Hypothalamus (tissue), 51 donors: ENCODE results near the gene OBP2B.
"Not testable (repeated sequence)": the region's sequence is repeated elsewhere in the genome, so short reads cannot be mapped to it uniquely, and the experiment has no call there.

Source experiments
- DNase-seq, 51 donors: peaks; one replicate each; lab custom pipeline; 2025; lab: John Stamatoyannopoulos, UW

The OBP2B gene

DNA sequence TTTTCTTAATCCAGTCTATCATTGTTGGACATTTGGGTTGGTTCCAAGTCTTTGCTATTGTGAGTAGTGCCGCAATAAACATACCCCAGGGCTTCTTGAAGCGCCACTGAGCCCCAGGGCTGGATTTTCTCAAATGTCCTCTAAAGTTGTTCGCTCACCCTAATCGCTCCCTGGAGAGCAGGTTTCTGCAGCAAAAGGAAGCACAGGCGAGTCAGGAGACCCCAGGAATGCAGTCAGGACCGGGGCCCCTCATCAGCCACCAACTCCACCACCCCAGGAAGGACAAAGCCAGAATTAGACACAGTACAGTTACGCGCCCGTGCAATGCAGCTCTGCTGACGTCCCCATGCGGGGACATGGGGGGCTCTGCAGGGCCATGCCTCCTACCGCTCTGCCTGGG, 15.7 kb upstream of the OBP2B start:
- DNase-seq, result no peak

DNA sequence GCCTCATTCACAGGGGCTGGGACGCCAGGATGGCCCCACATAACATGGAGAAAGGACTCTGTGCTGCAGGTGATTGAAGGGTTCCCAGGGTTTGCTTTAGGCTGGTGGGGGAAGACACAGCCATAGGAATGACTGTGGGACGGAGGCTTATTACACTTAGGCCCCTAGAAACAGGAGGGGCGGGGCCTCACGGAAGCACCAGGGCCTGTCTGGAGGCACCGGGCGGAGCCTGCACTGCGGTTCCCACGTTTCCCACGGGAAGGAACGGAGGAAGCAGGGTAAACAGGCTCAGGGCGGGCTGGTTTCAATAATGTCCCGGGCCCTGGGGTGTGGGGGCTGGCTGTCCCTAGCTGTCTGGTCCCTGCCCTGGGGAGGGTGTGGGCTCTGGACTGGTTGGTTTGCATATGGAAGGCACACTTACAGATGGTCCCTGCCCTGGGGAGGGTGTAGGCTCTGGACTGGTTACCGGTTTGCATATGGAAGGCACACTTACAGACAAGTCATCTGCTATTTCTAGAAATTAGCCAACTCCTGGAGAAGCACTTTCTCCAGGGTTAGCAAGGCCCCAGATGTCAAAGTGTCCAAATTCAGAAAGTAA, 14.2 kb upstream of the OBP2B start:
- not testable (repeated sequence) for DNase-seq

DNA sequence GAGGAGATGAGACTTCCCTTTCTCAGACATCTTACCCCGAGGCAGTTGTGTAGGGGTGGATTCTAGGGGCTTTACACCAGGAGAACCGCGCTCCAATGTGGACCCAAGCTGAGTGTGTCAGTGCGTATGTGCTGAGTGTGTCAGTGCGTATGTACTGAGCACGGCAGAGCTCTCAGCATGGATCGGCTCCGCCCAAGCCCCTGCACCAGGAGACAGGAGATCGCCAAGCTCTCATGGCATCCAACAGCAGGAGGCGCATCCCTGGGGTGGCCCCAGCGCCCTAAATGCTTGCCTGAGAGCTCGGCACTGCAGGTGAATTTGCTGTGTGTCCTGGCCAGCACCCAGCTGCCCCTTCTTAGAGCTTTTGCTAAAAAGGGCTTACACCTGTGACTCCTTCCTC, 12.9 kb upstream of the OBP2B start:
- not testable (repeated sequence) for DNase-seq

DNA sequence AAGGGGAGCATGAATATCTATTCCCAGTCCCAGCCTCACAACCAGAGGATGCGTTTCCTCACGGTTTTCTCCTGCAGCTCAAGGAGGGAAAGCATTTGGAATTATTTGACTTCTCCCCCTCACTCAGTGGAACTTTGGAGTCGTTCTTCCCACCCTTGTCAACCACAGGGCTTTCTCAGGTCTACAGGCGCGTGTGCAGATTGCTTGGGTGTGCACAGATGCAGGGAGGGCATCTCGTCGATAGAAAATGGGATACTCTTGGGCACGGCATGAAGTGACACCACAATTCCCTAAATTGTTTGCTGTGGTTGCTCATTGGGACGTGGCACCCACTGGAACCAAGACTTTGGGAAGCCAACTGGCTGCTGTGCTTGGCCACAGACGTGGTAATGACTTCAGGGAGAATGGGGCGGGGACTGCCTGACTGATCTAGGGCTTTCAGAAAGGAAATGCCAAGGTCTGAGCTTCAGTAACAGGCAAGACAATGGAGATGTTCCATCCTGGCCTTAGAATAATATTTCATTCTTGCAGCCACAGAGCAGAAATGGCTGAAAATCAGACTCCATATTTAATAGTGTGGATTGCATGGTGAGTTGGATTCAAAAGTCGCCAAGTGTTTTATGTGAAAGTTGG, 12.2 kb upstream of the OBP2B start:
- no peak for DNase-seq

DNA sequence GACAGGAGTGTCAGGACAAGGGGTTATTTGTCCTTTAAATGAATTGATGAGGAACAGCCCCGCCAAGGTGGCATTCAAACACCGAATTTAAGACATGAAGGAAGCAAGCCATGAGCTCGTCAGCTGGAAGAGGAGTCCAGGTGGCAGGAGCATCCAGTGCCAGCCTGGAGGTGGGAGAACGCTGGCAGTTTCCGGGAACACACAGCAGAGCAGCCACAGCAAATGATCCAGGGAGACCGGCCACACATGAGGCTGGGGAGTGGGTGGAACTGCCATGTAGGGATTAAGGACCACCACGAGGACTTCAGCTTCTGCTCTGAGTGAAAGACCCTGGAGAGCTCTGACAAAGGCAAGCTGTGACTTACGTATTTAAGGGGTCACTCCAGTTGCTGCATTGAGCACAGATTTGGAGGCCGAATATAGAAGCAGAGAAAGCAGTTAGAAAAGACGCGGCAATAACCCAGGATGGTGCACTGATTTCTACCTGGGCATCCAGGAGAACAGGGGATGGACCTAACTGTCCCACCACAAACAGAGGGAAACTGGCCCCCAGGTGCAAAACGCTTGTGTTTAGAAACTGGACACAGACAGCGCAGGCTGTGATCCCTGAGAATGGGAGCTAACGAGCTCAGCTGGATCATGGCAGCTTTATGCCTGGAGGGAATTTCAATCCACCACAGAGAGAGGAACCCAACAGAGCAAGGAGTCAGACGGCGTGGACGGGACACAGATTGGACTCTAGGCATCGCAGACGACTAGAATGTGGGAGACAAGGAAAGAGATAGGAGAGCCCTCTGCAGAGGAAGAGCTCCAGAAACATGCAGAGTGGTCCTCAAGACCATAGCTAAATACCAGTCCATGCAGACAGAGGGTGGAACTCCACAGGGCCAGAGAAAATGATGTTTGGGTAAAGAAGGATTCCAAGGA, 9.3 kb upstream of the OBP2B start:
- not testable (repeated sequence) for DNase-seq

DNA sequence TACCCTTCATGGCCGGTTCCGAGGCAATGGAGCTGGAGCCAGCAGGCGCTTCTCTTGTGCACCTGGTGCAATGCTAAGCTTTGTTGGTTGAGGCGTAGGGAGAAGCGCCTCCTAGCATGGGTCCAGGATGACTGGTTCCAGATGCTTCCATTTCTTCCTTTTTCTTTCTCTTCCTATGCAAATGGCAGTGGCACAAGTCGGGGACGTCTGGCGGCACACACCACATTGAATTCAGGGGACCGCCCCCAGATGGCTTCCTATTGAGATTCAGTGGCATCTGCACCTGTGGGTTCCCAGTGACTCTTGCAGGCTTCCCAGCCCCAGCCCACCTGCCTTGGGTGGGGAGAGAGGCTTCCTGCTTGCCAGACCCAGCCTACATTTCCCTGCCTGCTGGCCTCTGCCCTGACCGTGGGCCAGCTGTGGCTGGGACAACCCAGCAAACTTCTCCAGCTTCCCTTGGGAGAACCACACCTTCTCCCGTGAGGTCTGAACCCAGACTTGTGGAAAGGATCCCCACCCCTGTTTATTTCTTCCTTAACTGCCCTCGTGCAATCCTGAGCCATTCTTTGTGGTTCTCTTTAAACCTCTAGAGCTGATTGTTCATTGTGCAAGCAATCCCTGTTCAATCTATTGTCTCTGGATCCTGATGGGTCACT, 8.4 kb upstream of the OBP2B start:
- not testable (repeated sequence) for DNase-seq

DNA sequence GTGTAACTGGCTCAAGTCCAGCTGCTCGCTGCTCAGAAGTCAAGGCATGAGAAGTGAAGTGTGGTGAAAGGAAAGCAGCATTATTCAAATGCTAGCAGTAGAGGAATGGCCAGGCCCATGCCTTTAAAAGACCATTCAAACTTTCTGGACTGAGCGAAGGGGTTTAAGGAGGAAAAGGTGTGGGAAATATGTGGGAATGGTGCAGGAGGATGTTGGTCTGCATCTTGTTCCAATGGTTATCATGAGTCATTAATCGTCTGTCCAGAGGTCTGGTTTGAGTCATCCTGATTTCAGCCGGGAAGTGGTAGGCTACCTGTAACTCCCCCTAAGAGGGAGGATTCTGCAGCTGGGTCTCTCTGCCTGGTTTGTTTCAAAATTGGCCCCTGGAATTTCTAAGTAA, 5.2 kb upstream of the OBP2B start:
- DNase-seq, result not testable (repeated sequence)

DNA sequence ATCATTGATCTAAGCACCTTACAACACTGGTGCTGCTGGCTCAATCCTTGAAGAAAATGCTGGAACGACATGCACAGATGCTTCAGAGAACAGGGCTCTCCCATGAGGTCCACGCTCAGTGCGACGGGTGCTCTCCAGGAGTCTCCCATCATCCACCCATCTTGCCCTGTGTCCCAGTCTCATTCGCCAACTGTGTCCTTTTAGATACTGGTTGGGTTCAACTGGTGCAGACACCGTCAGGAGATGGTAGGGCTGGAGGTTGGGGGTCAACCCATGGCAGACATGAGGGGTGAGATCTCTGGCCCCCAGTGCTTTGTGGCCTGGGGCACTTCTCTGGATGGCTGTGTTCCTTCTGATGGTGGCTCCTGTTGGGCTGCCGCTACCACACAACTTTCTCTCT, 1.6 kb upstream of the OBP2B start:
- DNase-seq, result no peak

DNA sequence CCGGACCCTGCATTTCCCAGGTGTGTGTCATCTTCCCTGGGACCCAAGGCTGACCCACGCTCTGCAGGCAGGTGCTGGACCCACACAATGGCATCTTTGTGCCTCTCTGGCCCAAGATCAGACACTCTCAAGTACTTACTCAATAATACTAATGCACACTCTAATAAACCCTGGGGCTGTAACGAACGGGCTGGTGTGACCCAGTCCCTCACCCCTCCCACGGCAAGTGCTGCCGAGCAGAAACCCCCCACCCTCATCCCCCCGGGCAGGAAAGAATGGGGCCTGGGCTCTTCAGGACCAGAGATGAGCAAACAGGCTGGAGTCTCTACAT, 1.1 kb upstream of the OBP2B start:
- DNase-seq, result no peak

DNA sequence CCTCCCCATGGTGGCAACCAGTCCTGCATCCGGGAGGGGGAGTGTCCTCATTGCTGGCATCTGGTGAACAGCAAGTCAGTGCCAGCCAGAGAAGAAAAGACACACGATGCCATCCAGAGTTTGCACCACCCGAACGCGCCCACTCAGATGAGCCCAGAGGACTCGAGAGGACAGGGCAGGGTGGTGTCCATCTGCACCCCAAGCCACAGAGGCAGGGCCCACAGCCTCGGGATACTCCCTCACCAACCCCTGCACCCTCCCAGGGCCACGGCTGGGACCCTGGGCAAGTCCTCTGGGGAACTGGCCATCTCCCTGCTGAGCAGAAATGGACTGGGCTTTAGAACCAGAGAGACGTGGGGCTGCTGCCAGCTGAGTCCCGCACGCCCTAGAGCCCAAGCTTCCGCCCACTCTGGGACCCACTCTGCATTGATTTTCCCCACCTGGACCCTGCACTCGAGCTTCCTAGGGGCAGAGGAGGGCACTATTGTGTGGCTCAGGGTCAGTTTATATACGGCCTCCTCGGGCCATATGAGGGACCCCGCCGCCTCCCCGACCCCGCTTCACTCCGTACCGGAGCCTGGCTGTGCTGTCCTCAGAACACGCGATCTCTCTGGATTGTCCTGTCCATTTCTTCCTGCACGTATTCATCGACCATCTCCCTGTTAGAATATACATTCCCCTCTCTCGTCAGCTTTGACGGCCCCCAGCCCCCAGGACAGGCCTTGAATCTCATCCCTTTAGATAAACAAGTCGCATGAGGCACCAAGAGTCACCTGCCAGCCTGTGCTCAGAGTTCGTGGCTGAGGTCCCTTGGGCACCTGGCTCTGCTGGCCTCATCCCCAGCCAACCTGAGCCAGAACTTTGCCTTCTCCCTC, 514 bp upstream of the OBP2B start:
- not testable (repeated sequence) for DNase-seq

DNA sequence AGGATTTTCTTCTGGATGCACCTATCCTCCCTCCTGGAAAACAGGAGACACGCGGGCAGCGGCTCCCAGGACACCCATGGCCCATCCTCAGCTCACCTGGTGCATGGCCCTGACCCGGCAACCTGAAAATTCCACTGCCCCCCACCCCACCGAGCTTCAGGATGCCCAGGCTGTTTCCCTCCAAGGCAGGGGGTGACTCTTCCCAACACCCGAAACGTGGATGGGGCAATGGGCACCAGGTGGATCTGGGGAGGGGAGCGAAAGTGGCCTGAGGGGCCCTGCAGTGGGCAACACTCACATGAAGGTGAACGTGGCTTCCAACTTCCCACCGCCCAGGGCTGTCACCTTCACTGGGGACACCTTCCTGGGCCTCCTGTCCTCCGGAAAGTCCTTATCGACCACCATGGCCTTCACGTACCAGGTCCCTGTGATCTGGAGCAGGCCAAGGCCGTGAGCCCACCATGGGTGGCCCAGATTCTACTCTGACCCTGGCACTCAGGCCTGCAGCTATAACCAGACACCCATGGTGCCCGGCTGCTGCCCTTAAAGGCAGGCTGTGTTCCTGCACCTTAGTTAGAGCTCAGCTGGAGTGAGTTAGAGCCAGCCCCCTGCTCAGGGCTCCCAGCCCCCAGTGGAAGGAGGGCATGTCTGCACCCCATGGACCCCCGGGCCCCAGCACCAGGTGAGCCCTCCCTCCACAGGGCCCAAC, 725 bp downstream of the OBP2B start:
- not testable (repeated sequence) for DNase-seq

DNA sequence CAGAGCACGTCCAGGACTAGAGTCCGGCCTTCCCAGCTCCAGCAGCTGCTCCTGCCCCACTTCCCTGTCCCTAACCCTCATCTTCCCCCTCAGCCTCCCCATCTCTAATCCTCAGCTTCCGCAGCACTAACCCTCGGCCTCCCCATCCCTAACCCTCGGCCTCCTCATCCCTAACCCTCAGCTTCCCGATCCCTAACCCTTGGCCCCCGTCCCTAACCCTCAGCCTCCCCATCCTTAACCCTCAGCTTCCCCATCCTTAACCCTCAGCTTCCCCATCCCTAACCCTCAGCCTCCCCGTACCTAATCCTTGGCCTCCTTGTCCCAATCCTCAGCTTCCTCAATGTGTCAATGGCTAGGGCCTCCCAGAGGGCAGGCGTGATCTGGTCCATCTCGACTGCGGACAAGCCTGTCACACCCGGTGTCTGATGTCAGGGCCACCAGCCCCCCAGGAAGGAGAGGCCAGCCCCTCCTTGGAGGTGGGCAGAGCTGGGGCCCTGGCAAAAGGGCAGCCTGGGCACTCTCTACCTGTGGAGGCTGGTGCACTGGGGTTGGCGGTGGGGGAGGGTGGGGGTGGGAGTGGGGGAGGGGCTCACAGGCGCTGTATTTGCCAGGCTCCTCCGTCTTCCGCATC, 1.4 kb downstream of the OBP2B start:
- DNase-seq, result no peak

DNA sequence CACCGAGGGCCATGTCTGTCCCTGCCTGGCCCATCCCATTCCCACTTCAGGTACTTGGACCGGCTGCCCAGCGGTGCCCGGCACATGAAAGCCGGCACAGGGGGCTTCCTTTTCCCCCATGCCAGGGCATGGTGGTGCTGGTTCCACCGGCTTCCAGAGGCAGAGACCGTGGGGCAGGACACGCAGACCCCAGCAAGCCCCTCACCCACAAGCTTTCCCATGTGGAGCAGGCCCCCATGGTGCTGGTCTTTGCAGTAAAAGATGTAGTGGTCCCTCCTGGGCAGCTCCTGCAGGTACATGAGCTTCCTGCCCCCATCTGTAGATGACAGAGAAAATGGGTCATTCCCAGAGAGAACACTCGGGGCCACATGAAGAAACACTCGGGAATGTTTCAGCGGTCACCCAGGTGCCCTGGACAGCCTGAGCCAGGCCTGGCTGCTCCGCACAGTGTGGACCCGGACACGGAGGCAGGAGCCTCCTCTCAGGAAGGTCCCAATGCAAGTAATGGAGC, 2.0 kb downstream of the OBP2B start:
- no peak for DNase-seq

DNA sequence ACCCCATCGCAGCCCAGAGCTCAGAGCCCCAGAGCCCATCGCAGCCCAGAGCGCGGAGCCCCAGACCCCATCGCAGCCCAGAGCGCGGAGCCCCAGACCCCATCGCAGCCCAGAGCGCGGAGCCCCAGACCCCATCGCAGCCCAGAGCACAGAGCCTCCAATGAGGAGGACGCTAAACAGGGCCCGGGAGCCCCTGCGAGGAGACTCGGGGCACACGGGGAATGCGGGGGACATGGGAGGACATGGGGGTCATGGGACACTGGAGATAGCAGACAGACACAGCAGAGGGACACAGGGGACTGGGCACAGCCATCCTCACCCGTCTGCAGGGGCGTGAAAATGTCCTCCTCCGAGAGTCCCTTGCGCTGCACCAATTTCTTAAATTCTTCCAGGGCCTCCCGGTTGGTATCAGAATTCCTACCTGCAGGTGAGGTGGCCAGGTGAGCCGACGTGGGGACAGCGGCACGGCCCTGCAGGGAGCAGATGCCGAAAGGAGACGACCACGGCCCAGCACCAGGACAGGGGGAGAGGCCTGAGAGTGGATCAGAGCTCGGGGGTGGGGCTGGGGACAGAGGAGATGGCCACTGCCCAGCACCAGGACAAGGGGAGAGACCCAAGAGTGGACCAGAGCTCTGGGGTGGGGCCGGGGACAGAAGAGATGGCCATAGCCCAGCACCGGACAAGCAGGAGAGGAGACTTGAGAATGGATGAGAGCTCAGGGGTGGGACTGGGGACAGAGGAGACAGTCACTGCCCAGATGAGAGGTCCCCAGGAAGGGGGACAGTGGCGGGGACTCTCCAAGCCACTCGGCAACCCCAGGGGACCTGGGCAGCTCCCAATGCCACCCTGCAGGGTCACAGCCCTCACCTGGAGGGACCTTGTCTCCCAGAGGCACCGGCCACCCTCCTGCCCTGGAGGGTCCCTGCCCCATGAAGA, 2.8 kb downstream of the OBP2B start:
- no peak for DNase-seq

DNA sequence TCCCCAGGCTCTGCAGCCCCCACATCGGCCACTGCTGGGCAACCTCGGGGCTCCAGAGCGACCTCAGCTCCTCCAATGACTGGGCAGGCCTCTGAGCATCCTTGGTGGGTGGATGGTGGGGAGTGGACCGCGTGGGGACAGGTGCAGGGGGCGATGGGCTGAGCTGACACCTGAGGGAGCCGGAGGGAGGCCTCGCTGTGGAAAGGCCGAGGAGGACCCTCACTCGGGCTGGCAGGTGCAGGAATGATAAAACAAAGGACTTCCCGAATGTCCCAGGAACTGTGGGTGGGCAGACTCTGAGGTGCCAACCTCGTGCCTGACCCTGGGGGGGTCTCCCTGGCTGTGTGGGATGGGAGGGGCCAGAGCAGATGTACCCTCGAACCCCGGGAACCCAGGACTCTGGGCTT, 3.6 kb downstream of the OBP2B start:
- not testable (repeated sequence) for DNase-seq

DNA sequence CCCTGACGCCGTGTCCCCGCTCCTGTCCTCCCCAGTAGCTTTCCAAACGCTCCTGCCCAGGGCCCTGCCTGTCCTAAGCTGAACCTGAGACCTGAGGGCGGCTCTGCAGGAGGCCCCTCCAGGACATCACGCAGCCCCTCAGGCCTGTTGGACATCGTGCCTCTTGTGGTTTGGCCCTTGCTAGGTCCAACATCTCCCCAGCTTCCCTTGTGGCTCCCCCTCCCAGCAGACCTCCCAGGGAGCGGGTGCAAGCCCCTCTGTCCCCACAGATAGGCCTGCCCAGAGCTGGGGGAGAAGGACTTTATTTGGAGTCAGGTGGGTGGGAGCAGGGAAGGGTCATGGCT, 4.1 kb downstream of the OBP2B start:
- no peak for DNase-seq

DNA sequence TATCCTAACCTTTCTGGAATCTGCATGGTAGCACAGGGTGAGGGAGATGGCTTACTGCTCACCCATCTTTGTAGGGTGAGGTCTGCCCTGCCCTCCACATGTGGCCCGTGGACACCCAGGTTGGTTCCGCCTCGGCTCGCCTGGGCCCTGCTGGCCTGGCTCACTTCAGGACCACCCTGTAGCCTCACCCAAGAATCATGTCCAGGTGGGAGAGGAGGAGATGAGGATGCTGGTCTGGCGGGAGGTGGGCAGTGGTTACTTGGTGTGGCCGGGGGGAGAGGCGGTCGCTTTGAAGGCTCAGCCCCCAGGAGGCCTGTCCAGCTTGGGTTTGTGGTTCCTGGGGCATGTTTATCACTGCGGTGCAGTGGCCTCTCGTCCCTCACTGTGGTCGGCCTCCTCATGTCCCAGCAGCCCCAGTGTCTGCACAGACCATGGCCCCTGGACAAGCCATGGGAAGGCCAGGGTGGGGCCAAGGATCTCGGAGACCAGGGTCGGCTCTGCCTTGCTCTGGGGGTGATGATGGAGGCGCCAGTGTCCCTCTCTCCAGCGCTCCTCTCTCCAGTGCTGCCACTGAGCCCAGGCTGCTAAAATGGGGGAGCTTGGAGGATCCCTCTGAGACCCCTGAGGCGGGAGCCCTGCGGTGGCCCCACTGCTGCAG, 4.6 kb downstream of the OBP2B start:
- DNase-seq, result no peak
